NT2/D1 (cell line): ENCODE results near the gene CYP3A5.

Experiments
- SUZ12 ChIP-seq: IDR thresholded peaks from 2 replicates; pipeline ENCODE4 v1.6.1; 2011; ENCODE audit not compliant: insufficient read length, insufficient read depth; ENCODE audit errors: extremely low read depth
- YY1 ChIP-seq: IDR thresholded peaks from 2 replicates; pipeline ENCODE4 v1.6.1; 2011; ENCODE audit not compliant: insufficient read length, insufficient read depth
- ZNF274 ChIP-seq: IDR thresholded peaks from 2 replicates; pipeline ENCODE4 v1.6.1; 2011; ENCODE audit warnings: mild to moderate bottlenecking, low read depth, low read length

DNA sequence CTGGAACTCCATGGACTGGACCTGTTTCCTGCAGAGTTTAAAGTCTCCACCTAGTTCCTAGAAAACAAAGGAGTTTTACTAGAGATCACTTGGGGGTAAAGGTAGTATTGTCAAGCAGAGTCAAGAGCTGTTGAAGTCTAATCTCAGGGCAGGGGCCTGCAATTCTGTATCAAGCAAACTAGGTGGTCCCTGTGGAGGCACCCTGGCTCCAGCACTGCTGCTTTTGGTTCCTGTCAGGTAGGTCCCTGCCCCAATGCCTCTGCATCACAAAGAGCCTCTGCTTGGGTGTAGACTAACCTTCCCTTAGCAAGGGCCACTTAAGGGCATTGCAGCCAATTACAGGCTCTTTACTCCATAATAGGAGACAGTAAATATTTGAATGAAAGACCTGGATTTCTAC lies 40.5 kb downstream of the CYP3A5 start:
- TF ChIP-seq YY1: no peak
- no peak for TF ChIP-seq SUZ12
- no peak for TF ChIP-seq ZNF274
